ENCODE measurements around the gene LBX2.

LBX2 gene, protein sequence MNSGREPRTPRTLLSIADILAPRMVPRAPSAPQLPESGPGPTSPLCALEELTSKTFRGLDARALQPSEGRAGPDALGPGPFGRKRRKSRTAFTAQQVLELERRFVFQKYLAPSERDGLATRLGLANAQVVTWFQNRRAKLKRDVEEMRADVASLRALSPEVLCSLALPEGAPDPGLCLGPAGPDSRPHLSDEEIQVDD

GRCh38 chr2:74499267-74499939 lies at the start of gene LBX2:
TSS of gene LBX2 (minus strand) at chr2:74499603. CDS start at chr2:74499537, 66 bp downstream.
- no peak for DNase-seq (ENCODE audit: low spot score)

DNA sequence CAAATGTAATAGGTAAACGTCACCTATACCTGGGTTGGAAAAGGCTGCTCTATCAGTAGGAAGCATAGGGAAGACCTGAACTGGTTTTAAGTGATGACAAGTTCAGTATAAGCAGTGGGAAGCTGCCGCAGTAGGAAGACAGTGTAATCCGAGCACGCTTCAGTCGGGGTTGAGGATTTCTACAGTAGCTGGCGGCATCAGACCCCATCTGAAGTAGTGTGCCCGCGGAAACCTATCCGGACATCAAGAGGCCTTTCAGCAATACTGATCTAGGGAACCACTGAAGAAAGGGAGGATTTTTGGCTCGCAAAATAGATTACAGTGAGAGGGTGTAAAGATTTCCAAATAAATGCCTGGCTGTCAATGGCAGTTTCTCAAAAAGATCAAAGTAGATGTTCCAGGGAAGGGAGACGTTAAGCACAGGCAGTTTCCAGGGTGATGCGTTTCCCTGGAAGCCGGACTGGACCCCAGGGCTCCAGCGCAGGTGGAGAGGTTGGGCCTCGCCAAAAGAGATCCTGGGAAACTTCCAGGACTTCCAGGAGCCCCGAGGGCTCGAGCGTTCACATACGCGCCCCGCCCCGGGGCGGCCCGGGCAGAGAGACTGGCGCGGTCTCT lies 49.0 kb upstream of the LBX2 start:
- DNase-seq (ENCODE audit: low spot score): no peak

- no peak for DNase-seq (ENCODE audit: low spot score)
These were observed 46.6 kb upstream of the LBX2 start for GRCh38 chr2:74546004-74546403.

GRCh38 chr2:74544634-74545033 lies 45.2 kb upstream of the LBX2 start:
- no peak for DNase-seq (ENCODE audit: low spot score)

DNA sequence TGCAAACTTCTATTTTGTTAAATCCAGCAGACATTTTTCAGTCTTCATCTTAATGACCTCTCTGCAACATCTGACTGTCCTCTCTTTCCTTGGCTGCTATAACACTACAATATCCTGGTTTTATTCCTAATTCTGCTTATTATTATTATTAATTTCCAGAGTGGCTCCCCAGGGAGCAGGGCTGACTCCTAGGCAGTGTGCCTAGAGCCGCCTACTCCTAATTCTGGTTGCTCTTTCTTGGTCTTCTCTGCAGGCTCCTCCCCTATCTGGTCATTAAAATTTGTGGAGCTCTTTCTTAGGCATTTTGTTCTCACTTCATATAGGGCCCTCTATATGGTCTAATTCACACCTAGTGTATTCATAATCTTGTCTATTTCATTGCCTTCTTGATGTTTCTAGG lies 43.6 kb upstream of the LBX2 start:
- no peak for DNase-seq (ENCODE audit: low spot score)

GRCh38 chr2:74540291-74540690 lies 40.9 kb upstream of the LBX2 start:
- no peak for DNase-seq (ENCODE audit: low spot score)

GRCh38 chr2:74538881-74539339 lies 39.5 kb upstream of the LBX2 start:
- DNase-seq (ENCODE audit: low spot score): no peak

- DNase-seq (ENCODE audit: low spot score): no peak
These were observed 37.7 kb upstream of the LBX2 start for GRCh38 chr2:74537140-74537539.

DNA sequence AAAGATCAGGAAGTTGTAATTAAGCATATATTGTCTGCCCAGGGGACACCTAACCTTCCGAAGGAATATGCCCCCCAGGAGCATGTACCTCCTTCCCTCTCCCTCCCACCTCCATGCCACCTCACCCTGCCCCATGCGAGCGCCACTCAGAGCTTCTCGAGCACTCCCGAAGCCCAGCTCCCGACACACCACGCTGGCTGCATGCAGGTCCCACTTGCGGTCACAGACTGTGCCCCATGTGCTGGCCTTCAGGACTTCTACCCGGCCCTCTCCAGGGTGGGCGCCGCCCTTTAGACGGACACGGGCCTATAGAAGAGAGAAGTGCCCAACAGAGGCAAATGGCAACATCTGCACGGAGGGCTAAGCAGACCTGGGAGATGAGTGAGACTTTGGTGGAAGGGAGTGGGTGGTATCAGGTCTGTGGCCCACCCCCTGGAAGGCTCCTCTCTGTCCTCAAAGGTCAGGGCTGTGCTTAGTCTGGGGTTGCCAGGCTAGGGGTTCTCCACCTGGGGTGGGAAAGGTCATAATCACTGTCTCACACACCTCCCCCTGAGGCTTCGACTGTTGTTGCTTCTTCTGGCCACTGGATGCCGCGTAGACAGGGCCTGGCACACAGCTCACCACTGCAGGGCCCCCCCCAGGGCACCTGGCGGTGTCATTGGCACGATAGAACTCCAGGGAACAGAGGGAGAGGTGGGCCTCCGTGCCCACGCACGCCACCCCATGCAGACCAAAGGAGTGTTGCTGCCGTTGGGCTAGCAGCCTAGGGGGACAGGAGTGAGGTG lies 37.0 kb upstream of the LBX2 start:
- DNase-seq (ENCODE audit: low spot score): no peak

- DNase-seq (ENCODE audit: low spot score): no peak
These were observed 36.1 kb upstream of the LBX2 start for GRCh38 chr2:74535440-74535965.

- DNase-seq (ENCODE audit: low spot score): no peak
These were observed 35.0 kb upstream of the LBX2 start for GRCh38 chr2:74534411-74534810.

DNA sequence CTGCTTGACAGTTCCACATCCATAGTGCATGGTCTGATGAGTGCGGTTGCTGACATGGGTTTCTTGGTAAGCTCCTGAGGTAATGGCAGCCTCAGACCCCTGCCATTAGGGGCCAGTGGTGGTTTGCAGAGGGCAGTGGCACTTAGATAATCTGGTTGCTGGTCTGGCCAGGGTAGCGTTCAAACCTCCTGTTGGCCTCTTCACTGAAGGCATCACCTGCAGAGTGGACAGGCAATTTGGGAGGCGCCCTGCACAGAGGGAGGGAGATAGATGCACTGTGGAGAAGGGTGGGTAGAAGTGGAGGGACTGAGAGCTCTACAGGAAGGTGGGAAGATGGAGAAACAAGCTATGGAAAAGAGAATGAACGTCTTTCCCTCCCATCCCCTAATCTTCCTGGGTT lies 34.1 kb upstream of the LBX2 start:
- no peak for DNase-seq (ENCODE audit: low spot score)

GRCh38 chr2:74532222-74532621 lies 32.8 kb upstream of the LBX2 start:
- DNase-seq (ENCODE audit: low spot score): peak; percentile 40

GRCh38 chr2:74531666-74532065 lies 32.3 kb upstream of the LBX2 start:
- no peak for DNase-seq (ENCODE audit: low spot score)

GRCh38 chr2:74530239-74531187 lies 31.1 kb upstream of the LBX2 start:
- peak; percentile 75 for DNase-seq (ENCODE audit: low spot score)

- DNase-seq (ENCODE audit: low spot score): peak; percentile 100
These were observed 30.2 kb upstream of the LBX2 start, which contains the start of the genes AUP1 and HTRA2 for GRCh38 chr2:74529357-74530238. TSS of gene AUP1 (minus strand) at chr2:74529706. CDS start at chr2:74529629, 77 bp downstream. TSS of gene HTRA2 (plus strand) at chr2:74529933. CDS start at chr2:74530007, 74 bp downstream.

GRCh38 chr2:74528600-74529356 lies 29.4 kb upstream of the LBX2 start:
- no peak for DNase-seq (ENCODE audit: low spot score)

DNA sequence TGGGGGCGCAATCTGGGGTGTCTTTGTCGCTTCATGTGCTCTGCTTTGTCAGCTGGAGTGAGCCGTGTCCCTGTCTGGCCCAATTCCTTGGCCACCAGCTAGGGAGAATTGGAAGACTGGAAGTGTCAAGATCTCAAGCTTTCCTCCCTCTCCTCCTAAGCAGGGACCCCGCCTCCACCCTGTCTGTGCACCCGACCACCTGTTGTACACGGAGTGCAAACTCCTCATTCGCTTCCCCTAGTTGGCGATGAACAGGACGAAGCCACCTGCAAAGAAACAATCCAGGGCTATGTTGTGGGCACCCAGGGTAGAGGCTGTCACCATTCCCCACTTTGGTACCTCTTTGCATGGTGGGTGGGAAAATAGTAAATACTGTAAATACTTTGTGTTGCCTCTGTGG lies 28.3 kb upstream of the LBX2 start:
- no peak for DNase-seq (ENCODE audit: low spot score)

GRCh38 chr2:74526649-74527230 lies 27.3 kb upstream of the LBX2 start:
- DNase-seq (ENCODE audit: low spot score): no peak
